Measurements from ENCODE around the gene DLEU7. TPM values are rescaled to one million over a fixed set of nuclear protein-coding genes. Genes with fewer than 3 reads are reported as not detected.

The DLEU7 gene
- total and polyA plus RNA-seq, 2 of the 13 experiments (the other 11 are each of a cell fraction or from before 2014, with no cell fraction given) = not detected

DNA sequence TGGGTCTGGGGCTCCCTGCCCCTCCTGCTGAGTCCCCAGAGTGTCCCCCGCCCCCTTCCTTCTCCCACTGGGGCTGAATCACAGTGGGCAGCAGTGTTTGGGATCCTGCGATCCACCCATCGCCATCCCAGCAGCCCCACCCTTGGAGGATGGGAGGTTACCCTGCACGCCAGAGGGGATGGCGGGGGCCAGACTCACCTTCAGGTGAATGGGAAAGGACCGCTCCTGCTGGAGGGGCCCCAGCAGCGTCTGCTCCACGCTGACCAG, 569 bp downstream of the DLEU7 start (continued):
- TF ChIP-seq, protein P1, sequence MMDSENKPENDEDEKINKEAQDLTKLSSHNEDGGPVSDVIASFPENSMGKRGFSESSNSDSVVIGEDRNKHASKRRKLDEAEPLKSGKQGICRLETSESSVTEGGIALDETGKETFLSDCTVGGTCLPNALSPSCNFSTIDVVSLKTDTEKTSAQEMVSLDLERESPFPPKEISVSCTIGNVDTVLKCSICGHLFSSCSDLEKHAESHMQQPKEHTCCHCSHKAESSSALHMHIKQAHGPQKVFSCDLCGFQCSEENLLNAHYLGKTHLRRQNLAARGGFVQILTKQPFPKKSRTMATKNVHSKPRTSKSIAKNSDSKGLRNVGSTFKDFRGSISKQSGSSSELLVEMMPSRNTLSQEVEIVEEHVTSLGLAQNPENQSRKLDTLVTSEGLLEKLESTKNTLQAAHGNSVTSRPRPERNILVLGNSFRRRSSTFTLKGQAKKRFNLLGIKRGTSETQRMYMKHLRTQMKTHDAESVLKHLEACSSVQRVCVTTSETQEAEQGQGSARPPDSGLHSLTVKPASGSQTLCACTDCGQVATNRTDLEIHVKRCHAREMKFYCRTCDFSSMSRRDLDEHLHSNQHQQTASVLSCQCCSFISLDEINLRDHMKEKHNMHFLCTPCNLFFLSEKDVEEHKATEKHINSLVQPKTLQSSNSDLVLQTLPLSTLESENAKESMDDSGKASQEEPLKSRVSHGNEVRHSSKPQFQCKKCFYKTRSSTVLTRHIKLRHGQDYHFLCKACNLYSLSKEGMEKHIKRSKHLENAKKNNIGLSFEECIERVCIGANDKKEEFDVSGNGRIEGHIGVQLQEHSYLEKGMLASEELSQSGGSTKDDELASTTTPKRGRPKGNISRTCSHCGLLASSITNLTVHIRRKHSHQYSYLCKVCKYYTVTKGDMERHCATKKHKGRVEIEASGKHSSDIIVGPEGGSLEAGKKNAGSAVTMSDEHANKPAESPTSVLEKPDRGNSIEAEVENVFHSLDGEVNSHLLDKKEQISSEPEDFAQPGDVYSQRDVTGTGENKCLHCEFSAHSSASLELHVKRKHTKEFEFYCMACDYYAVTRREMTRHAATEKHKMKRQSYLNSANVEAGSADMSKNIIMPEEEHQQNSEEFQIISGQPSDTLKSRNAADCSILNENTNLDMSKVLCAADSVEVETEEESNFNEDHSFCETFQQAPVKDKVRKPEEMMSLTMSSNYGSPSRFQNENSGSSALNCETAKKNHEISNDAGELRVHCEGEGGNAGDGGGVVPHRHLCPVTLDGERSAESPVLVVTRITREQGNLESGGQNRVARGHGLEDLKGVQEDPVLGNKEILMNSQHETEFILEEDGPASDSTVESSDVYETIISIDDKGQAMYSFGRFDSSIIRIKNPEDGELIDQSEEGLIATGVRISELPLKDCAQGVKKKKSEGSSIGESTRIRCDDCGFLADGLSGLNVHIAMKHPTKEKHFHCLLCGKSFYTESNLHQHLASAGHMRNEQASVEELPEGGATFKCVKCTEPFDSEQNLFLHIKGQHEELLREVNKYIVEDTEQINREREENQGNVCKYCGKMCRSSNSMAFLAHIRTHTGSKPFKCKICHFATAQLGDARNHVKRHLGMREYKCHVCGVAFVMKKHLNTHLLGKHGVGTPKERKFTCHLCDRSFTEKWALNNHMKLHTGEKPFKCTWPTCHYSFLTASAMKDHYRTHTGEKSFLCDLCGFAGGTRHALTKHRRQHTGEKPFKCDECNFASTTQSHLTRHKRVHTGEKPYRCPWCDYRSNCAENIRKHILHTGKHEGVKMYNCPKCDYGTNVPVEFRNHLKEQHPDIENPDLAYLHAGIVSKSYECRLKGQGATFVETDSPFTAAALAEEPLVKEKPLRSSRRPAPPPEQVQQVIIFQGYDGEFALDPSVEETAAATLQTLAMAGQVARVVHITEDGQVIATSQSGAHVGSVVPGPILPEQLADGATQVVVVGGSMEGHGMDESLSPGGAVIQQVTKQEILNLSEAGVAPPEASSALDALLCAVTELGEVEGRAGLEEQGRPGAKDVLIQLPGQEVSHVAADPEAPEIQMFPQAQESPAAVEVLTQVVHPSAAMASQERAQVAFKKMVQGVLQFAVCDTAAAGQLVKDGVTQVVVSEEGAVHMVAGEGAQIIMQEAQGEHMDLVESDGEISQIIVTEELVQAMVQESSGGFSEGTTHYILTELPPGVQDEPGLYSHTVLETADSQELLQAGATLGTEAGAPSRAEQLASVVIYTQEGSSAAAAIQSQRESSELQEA (CRISPR knock-in tag; IDR thresholded peaks at IDR 0.05; ENCODE audit: not compliant biosample characterization) = no peak
- TF ChIP-seq ATF1 (CRISPR knock-in tag; IDR thresholded peaks at IDR 0.05) = no peak

DNA sequence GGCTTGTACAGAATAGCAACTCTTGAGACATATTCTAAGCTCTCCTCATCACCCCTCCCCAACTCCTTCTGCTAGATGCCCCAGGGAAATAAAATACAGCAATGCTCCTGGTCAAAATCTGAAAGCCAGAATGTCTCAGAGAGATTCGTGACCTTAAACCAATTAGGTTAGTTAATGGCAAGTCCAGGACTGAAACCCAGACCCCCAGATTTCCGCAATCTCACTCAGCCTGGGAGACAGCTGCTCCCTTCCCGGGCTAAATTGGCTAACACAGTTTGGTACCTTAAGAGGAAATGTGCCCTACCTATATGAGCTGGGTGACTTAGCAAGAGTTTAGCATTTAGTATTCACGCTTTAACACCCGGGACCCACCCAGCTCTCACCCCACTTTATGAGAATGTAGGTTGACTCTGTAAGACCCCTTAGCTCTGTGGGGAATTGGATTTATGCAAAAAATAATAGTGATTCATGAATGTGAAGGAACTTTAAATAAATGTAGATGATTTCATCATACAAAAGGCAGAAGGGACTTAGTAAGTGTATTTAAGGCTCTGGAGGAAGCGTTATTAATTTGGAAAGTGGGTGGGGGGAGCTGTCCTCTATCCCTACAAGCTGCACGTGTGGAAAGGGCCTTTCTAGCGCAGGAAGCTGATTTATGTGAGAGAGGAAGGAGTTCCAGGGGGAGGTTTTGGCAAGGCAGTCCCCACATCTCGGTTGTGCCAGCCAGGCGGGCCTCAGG, 1.1 kb downstream of the DLEU7 start:
- no peak for ATAC-seq
- no peak overlapping the region for H3K27ac ChIP-seq (ENCODE audit: extremely low read length, insufficient read depth, low read length)
- no peak for DNase-seq (ENCODE audit: low spot score)
- no TSS peak for BruUV-seq (replicated peaks)
- H3K36me3 ChIP-seq (replicated peaks in 1 of 2; ENCODE audit: control insufficient read depth in 1 of 2, insufficient read depth in 2 of 2, low read length in 2 of 2) = no peaks in the 10 kb centered on the region
- WGBS (ENCODE audit: low lambda C conversion rate) = 74% methylated on average over 7 of the region's 10 CpGs
- no peak overlapping the region for H2AFZ ChIP-seq (ENCODE audit: low read length)
- H3K9me3 ChIP-seq (ENCODE audit: low read length) = no peaks in the 10 kb centered on the region
- H3K9ac ChIP-seq (ENCODE audit: insufficient read depth, low read depth, low read length) = no peak overlapping the region
- H4K20me1 ChIP-seq (ENCODE audit: insufficient read depth, low read length) = no peaks in the 10 kb centered on the region
- intact Hi-C loops (cut with micrococcal nuclease; ENCODE audit: unreplicated experiment) = no loop called here
- CTCF ChIA-PET (ENCODE audit: low intra/inter-chr PET ratio, low total read pairs) = no interaction called here
- no peak overlapping the region for H3K4me2 ChIP-seq (ENCODE audit: low read depth, low read length)
- no peak for FAIRE-seq
- TF ChIP-seq POLR2G (IDR thresholded peaks at IDR 0.05; ENCODE audit: low read depth, low read length) (no peak), ZFP37 (CRISPR knock-in tag; IDR thresholded peaks at IDR 0.05; ENCODE audit: borderline replicate concordance) (no peak), ATF7 (IDR thresholded peaks at IDR 0.05) (peak; percentile 80), ATF7 (CRISPR knock-in tag; IDR thresholded peaks at IDR 0.05) (no peak)
- no peak overlapping the region for H3K4me3 ChIP-seq (replicated peaks in 1 of 3; ENCODE audit: insufficient read depth in 1 of 3, low read depth in 2 of 3, low read length in 3 of 3)
- in situ Hi-C loops (cut with HindIII; ENCODE audit: extremely low pct_ligation_motif_present, low pct_unique_long_range_greater_than_20kb) = no loop called here
- H3K27me3 ChIP-seq (ENCODE audit: control insufficient read depth in 1 of 2, insufficient read depth in 2 of 2, low read length in 2 of 2) = no peaks in the 10 kb centered on the region
- no peaks in the 10 kb centered on the region for H3K4me1 ChIP-seq (ENCODE audit: insufficient read depth, low read length)
- POLR2A ChIA-PET = no interaction called here
- no peaks in the 10 kb centered on the region for H3K79me2 ChIP-seq (ENCODE audit: insufficient read depth, low read length)
